WERI-Rb-1 (cell line): ENCODE data around the gene AGRN.

ENCODE experiments used
- DNase-seq: peaks from one replicate; pipeline ENCODE4 v3.0.0-alpha.2; 2020
- H3K27ac ChIP-seq: fragments of 250-450 bp; sonication (Bioruptor Pico); 2 replicates; pipeline ENCODE4 v1.5.1; 2020; ENCODE audit warnings: mild to moderate bottlenecking, moderate library complexity
- H3K27me3 ChIP-seq: fragments of 250-450 bp; sonication (Bioruptor Pico); 2 replicates; pipeline ENCODE4 v1.5.1; 2021; ENCODE audit warnings: mild to moderate bottlenecking, low read depth, moderate library complexity; ENCODE audit not compliant: insufficient read depth, severe bottlenecking
- H3K36me3 ChIP-seq: fragments of 250-450 bp; sonication (Bioruptor Pico); 2 replicates; pipeline ENCODE4 v1.5.1; 2020; ENCODE audit warnings: mild to moderate bottlenecking, moderate library complexity
- H3K4me3 ChIP-seq: 2 replicates; pipeline ENCODE4 v1.5.1; 2011; ENCODE audit warnings: low read depth, mild to moderate bottlenecking, control low read depth, low read length
- H3K9me3 ChIP-seq: fragments of 250-450 bp; sonication (Bioruptor Pico); 2 replicates; pipeline ENCODE4 v1.5.1; 2021; ENCODE audit warnings: mild to moderate bottlenecking, moderate library complexity; ENCODE audit not compliant: severe bottlenecking
- TF ChIP-seq, protein P1 (sequence below): IDR thresholded peaks from 2 replicates; pipeline ENCODE4 v1.5.1; 2011; ENCODE audit warnings: low read depth, mild to moderate bottlenecking, control low read depth, inconsistent platforms, low read length

The AGRN gene

DNA sequence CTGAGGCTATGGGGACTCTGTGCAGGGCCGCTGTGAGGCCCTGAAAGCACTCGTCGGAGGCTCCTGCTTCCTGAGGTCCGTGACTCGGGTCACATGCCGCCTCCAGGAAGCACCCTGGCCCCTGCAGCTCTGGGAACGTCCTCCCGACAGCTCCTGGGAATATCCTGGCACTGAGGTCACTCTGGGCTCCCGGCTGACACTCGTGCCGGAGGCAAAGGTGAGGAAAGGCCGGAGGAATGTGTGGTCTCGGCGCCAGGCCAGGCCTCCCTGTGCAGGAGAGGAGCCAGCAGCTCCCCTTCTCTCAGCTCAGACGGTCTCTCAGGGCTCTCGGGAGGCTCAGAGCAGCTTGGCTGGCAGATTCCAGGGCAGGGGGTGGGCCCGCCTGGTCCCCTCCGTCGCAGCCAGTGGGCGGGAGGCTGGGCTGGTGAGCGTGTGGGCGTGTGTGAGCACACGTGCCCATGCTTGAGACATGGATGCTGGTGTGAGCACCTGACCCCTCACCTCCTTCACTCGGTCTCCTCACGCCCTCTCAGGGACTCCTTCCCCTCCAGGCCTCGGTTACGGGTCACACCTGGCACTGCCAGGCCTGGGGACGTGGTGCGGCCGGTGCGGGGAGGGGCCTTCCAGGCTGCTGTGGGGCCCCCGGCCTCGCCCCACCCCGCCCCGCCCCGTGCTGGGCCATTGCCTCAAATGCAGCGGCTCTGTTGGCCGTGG lies 59.6 kb downstream of the AGRN start:
- peak overlapping the region; percentile 52 for H3K4me3 ChIP-seq
- TF ChIP-seq, protein P1, sequence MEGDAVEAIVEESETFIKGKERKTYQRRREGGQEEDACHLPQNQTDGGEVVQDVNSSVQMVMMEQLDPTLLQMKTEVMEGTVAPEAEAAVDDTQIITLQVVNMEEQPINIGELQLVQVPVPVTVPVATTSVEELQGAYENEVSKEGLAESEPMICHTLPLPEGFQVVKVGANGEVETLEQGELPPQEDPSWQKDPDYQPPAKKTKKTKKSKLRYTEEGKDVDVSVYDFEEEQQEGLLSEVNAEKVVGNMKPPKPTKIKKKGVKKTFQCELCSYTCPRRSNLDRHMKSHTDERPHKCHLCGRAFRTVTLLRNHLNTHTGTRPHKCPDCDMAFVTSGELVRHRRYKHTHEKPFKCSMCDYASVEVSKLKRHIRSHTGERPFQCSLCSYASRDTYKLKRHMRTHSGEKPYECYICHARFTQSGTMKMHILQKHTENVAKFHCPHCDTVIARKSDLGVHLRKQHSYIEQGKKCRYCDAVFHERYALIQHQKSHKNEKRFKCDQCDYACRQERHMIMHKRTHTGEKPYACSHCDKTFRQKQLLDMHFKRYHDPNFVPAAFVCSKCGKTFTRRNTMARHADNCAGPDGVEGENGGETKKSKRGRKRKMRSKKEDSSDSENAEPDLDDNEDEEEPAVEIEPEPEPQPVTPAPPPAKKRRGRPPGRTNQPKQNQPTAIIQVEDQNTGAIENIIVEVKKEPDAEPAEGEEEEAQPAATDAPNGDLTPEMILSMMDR: no peak
- H3K9me3 ChIP-seq: no peaks in the 10 kb centered on the region
- no peak overlapping the region for H3K27ac ChIP-seq
- H3K27me3 ChIP-seq: peaks cover 7% of the 10 kb centered on the region
- DNase-seq: peak; percentile 67
- H3K36me3 ChIP-seq: peaks cover 6% of the 10 kb centered on the region

DNA sequence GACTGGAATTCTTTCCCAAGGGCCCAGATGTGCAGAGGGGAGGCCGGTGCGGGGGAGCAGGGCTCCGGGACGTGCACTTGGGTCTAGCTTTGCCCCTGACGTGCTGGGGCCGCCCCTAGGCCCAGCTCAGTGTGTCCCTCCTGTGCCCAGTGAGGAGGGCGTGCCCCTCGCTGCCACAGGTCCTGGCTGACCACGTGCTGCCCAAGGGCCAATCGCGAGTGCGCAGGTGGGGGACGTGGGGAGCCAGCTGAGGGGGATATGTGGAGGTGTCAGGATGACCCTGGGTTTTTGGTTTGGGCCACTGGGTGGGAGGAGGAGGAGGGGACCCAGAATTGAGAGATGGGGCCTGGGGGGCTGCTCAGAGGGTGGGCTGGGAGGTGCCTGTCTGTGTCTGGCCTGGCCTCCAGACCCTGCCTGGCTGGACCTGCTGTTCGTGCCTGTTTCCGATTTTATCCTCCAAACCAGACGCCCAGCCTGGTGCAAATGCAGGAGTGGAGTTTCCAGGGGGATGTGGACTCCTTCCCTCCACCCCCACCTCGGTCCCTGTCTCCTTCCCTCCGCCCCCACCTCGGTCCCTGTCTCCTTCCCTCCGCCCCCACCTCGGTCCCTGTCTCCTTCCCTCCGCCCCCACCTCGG lies 60.3 kb downstream of the AGRN start:
- peaks cover 2% of the 10 kb centered on the region for H3K27me3 ChIP-seq
- peak; percentile 86 for DNase-seq
- H3K27ac ChIP-seq: no peak overlapping the region
- TF ChIP-seq, protein P1: no peak
- H3K9me3 ChIP-seq: no peaks in the 10 kb centered on the region
- peak overlapping the region; percentile 52 for H3K4me3 ChIP-seq
- peaks cover 6% of the 10 kb centered on the region for H3K36me3 ChIP-seq

DNA sequence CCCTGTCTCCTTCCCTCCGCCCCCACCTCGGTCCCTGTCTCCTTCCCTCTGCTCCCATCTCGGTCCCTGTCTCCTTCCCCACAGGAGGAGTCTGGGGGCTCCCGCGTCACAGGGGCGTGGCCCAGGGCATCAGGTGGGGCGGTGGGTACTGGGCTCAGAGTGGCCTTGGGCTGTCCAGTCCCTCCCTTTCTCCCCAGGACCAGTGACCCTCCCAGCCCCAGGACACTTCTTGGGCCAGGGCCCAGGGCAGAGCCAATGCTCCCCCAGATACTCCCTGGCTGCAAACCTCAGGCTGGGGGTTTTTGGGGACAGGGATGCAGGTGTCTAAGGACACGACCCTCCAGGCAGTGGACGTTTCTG lies 61.0 kb downstream of the AGRN start:
- H3K27ac ChIP-seq: no peak overlapping the region
- TF ChIP-seq, protein P1: no peak
- H3K9me3 ChIP-seq: no peaks in the 10 kb centered on the region
- peak; percentile 17 for DNase-seq
- no peaks in the 10 kb centered on the region for H3K27me3 ChIP-seq
- H3K4me3 ChIP-seq: no peak overlapping the region
- H3K36me3 ChIP-seq: peaks cover 6% of the 10 kb centered on the region

DNA sequence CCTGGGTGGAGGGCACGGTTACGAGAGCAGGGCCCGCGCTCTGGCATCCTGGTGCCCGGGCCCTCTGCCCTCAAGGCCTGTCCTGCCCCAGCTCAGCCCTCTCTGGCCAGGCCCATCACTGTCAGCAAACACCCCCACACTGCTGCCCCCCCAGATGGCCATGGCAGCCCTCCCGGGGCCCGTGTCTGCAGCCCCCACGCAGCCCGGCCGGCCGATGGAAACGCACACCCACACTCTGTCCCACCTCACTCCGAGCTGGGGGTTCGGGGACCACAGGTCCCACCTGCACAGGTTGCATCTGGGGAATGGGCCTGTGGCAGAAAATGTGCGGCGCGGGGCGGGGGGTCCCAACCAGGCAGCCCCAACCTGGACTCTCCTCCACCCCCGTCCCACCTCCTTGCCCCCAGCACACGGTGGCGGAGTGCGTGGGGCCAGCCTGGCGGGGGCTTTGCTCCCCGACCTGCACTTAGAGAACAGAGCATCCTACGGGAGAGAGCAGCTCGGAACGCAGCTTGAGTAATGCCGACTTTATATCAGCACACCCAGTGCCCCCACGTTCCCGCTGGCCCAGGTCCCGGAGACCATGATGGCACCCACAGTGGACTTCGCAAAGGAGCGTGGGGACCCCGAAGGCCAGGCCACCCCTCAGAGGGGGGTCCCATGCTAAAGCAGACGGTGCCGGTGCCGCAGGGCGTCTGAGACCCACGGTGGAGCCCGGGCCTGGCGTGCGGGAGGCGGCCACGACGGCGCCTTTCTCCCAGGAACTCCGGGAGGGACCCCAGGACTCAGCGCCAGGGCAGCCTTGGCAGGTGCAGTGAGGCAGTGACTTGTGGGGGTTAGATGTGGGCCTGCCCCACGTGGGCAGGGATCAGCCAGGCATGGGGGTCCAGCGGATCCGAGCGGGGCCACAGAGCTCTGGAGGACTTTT lies 61.7 kb downstream of the AGRN start:
- Histone ChIP-seq H3K9me3 (no peaks in the 10 kb centered on the region), H3K4me3 (no peak overlapping the region), H3K27ac (no peak overlapping the region), H3K36me3 (peaks cover 10% of the 10 kb centered on the region), H3K27me3 (no peaks in the 10 kb centered on the region)
- DNase-seq: peak; percentile 7
- TF ChIP-seq, protein P1: no peak

DNA sequence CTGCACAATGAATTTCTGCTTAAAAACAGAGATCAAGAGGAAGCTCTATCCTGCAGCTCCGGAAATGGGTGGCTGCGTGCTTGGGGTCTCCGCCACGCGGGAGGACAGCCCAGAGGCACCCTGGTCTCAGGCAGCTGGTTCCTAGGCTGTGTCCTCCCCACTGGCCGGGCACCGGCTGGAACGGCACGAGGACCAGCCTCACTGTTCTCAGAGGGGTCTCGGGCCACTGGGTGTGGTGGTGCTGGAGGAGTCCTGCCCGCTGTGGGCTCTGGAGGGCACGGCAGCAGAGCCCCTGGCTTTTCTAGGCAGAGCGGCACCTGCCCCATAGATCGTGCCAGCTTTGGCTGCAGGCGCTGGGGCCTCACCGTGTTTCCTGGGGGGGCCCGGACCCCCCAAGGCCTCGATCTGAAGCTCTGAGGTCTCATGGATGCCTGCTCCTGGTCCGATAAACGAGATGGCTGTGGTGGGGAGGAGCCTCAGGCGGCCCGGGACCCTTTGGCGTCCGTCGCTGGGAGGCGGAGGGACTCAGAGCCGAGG lies 62.4 kb downstream of the AGRN start:
- Histone ChIP-seq H3K4me3 (no peak overlapping the region), H3K9me3 (no peaks in the 10 kb centered on the region), H3K27me3 (no peaks in the 10 kb centered on the region), H3K36me3 (peaks cover 10% of the 10 kb centered on the region), H3K27ac (no peak overlapping the region)
- no peak for DNase-seq
- TF ChIP-seq, protein P1: no peak
